HT1080 (cell line): ENCODE results near the gene CTSO. TPM values are rescaled to one million over a fixed set of nuclear protein-coding genes. Genes with fewer than 3 reads are reported as not detected.
A peak's percentile ranks its signal among the peaks of the same experiment; 100 is the strongest.

ENCODE experiments used
- DNase-seq: peaks from one replicate; pipeline ENCODE4 v3.0.0-alpha.2; 2015; ENCODE audit warnings: low read depth
- polyA plus RNA-seq, 2 experiments: library from polyadenylated mRNA; depleted of rRNA; stranded (reverse); fragments of >200 nt; gene quantifications; 2 replicates each; pipeline ENCODE4 v1.2.3, GENCODE V29; 2015
- total RNA-seq: library from RNA; depleted of rRNA; stranded (reverse); fragments of >200 nt; shearing (Covaris generic); gene quantifications from 2 replicates; pipeline ENCODE4 v1.2.3, GENCODE V29; 2014; rRNA removed

The CTSO gene, protein sequence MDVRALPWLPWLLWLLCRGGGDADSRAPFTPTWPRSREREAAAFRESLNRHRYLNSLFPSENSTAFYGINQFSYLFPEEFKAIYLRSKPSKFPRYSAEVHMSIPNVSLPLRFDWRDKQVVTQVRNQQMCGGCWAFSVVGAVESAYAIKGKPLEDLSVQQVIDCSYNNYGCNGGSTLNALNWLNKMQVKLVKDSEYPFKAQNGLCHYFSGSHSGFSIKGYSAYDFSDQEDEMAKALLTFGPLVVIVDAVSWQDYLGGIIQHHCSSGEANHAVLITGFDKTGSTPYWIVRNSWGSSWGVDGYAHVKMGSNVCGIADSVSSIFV
- total RNA-seq: 0.53 and 1.1 TPM in 2 replicates
- polyA plus RNA-seq (2015; cell fraction: cytosol; rRNA removed): 4.2 and 4.3 TPM in 2 replicates
- polyA plus RNA-seq (2015; cell fraction: nucleus; rRNA removed): 3.3 and 3.8 TPM in 2 replicates

- peak; percentile 76 for DNase-seq
Observed at GRCh38 chr4:155953151-155954117, at the start of gene CTSO. TSS of gene CTSO (minus strand) at chr4:155953866. CDS start at chr4:155953847, 19 bp downstream.

DNA sequence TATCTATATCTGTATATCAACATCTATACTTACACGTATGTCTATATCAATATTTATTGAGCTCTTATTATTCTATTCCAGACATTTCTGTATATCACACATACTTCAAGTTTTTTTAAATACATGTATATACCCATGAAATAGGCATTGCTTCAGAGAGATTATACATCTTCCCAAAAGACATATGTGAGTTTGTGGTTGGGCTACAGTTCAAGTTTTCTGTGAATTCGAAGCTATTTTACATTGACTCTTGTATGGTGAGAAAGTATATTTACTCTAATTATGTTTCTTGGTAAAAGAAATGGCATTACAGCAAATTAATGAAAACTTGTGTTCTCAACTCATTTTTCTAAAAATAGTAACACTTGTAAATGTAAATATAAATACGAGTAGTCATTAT lies 46.8 kb upstream of the CTSO start:
- DNase-seq: no peak

- no peak for DNase-seq
Observed at GRCh38 chr4:155999725-156000124, 46.1 kb upstream of the CTSO start.

DNA sequence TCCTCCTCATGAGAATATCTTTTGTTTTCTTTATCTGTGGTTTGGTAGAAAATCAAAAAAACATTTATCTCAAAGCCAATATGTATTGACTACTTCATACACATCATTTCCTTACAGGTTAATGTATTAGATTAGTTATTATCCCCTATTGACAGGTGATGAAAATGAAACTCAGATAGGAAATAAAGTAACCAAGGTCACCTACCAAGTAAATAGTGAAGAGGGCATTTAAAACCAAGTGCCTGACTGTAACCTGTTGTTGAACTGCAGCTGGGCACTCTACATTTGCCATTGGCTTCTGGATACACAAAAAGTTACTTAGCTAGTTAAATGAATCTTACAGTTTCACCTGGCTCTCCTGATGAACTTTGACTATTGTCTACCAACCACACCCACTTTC lies 41.4 kb upstream of the CTSO start:
- no peak for DNase-seq

GRCh38 chr4:155984106-155984797 lies 30.6 kb upstream of the CTSO start:
- DNase-seq: no peak

DNA sequence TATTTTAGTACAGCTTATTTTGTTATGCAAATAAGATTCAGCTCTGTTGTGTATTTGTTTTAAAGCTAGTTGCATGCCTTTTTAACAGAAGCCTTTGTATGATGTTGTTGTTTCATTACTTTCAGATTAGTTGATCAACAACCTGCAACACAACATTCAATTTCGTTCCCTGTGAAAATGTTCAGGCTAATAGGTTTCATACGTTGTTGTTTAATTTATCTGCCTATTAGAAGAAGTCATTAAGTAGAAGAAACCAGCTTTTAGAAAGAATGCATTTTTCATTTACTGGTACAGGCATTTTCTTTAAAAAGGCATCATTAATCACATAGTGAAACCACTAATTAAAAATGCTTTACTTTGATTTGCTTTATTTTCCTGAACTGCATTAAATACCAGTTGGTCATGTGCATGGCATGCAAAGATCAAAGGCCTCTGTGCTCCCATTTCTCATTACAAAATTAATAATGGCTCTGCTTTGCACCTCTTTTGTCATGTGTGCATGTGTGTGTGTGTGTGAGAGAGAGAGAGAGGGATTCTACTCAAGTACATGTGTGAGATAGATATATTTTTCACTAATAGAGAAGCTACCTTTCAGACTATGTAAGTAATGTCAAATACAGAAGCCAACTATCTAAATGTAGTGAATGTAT lies 29.2 kb upstream of the CTSO start:
- DNase-seq: no peak

DNA sequence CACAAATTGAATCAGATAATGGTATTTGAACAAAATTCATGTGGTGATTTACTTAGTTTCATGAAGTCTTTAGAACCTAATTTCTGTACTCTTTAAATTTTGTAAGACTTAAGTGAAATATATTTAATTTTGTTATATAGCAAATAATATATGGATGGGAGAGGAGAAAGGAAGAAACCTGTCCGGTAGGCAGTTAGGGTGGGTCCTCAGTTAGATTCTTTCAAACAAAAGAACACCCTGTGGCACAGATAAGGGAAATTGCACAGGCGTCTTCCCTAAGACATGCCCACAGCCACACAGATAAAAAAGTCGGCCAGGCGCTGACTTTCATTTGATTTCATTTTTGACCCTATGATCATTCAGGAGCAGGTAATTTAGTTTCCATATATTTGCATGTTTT lies 25.1 kb upstream of the CTSO start:
- no peak for DNase-seq

- DNase-seq: no peak
Observed at GRCh38 chr4:155975511-155975910, 21.8 kb upstream of the CTSO start.

DNA sequence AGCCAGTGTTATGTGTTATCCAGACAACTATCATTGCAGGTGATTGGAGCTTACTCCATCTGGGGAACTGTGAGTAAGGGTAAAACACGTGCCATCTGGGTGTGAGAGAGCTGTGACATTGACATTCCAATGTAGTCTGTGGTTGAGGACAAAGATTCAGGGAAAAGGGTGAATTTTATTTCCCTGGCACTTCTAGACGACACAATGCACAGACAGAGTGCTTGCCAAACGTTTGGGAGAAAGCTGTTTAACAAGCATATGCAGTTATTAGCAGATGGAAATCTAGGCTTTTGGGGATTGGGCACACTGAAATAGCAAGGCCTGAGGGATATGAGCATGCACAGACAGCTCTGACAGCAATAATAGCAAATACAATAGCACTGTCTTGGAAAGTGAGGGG lies 21.3 kb upstream of the CTSO start:
- DNase-seq: no peak

DNA sequence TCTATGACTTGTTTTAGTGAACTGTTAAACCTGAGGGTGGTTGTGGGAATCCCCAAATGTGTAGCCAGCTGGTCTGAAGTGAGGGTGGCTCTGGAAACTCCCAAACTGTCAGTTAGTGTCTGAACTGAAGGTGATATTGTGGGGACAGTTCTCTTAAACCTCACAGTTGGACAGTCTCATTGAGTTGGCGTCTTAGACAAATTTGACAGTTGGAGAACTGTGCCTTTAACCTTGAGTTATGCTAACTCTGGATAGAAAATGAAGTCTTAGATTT lies 20.7 kb upstream of the CTSO start:
- no peak for DNase-seq

DNA sequence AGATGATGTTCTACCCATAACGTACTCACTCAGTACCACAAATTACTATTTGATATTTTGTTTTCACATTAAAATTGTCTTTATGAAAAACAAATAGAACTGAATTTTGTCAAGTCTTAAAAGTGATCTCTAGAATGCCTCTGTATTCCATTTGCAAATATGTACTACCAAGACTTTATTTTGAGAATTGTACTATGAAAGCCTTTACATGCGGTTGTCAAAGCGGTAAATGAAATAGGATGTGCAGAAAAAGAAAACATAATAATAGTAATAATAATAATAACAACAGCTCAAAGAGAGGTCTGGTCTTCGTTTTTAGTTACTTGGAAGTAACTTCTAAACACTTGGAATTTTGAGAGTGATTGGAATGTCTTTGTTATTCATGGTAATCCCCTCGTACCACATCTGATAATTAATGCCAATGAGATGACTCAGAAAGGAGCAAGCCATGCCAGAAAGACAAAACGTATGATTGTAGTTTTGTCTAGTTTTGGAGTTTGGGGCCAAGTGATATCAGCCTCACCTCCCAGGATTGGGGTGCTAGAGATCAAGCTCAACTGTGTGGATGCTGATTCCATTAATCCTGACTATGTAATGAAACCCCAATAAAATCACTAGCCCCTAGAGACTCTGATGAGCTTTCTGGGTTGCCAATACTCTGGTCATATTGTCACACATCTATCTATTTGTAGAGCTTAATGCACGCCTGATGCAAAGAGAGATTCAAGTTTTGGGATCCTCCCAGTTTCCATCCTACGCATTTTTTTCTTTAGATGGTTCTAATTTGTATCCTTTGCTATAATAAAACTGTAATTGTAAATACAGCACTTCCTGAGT lies 20.2 kb upstream of the CTSO start:
- DNase-seq: peak; percentile 35

GRCh38 chr4:155972098-155972497 lies 18.4 kb upstream of the CTSO start:
- peak; percentile 34 for DNase-seq

GRCh38 chr4:155966731-155967395 lies 13.2 kb upstream of the CTSO start:
- no peak for DNase-seq

GRCh38 chr4:155966171-155966570 lies 12.5 kb upstream of the CTSO start:
- DNase-seq: no peak

DNA sequence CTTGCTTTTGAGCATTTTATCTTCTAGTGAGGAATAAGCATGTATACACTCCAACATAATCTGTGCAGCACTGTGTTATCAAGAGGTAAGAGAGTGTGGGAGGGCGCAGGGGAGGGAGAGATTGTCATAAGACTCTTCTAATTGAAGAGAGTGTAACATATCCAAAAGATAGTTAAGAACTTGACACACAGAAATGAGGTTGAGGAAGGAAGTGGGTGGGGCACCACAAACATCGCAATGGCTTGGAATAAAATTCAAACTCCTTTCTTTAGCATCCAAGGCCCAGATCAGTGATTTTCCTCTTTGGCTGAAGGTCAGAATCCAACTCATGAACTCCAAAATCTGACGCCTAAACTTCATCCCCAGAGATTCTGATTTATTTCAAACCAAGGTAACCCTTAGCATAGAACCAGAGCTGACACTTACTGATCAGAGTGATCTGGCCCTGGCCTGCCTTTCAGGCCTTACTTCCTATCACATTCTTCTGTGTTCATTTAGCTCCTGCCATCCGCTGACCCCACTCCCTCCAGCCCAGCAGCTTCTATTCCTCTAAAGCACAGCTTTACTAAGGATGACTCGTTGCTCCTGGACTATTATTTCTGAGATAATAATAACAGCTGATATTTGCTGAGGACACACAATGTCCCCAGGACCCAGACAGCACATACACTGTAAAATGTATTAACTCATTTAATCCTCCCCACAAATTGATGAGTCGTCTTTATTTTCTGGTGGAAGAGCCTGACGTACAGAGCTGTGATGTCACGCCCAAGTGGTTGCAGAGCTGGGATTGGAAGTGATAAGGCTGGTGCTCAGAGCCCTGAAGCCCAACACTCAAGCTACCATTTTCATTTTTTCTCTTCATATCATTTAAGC lies 10.6 kb upstream of the CTSO start:
- DNase-seq: no peak

DNA sequence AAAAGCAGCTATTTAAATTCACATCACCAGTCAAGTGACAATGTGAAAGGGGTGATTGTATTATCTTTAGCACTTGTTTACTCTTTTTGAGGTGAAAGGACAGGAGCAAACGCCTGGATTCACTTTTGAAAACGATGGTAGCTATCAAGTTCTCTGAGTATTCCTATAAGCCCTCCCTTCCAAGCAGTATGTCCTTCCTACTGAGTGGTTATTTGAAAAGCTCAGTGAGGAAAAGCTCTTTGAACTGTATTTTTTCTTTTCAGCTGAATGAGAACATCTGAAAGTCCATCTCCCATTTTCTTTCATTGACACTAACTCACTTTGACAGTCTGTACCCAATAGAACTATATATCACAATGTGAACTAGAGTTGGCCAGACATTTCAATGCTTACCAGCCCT lies 9.1 kb upstream of the CTSO start:
- no peak for DNase-seq

DNA sequence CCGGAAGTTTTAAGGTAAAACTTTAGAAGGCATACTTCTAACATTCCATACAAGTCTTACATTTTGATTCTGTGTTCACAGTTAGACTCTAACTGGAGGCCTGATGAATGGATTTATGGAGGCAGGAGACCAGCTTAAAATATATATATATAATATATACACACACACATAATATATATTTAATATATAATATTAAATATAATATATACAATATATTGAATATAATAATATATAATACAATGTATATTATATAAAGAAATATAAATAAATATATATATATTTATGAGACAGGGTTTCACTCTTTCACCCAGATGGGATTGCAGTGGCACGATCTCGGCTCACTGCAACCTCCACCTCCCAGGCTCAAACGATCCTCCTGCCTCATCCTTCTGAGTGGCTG lies 7.9 kb upstream of the CTSO start:
- no peak for DNase-seq

GRCh38 chr4:155960522-155960921 lies 6.9 kb upstream of the CTSO start:
- peak; percentile 11 for DNase-seq

- DNase-seq: no peak
Observed at GRCh38 chr4:155959417-155959816, 5.8 kb upstream of the CTSO start.
